Activated T-cell treated with anti-CD3 and anti-CD28 coated beads, Interleukin-2, amount 50 U/mL, for 72 hours (primary cell): Measurements from ENCODE around the gene SLC2A6. TPM values are rescaled to one million over a fixed set of nuclear protein-coding genes. Genes with fewer than 3 reads are reported as not detected.

Experiments used
- ATAC-seq, 2 donors: fragments of 150-1000 bp; cut with Tn5 transposase; replicated peaks in 1 of 2; 2 replicates each; pipeline ENCODE4 v1.10.0; 2021; ENCODE audit warnings: moderate library complexity in 2 of 2, mild to moderate bottlenecking in 1 of 2
- DNase-seq, 2 donors: peaks; one replicate each; pipeline ENCODE4 v3.0.0; 2021 to 2022; ENCODE audit warnings: mixed read lengths in 1 of 2
- H3K27ac Mint-ChIP-seq: one replicate; pipeline ENCODE4 v1.8.0; 2022; ENCODE audit warnings: mild to moderate bottlenecking, moderate library complexity, mixed read lengths
- H3K27me3 Mint-ChIP-seq: one replicate; pipeline ENCODE4 v1.8.0; 2022; ENCODE audit warnings: low read depth, mixed read lengths
- H3K36me3 Mint-ChIP-seq, 2 donors: one replicate each; pipeline ENCODE4 v1.8.0; 2022; ENCODE audit warnings: mixed read lengths in 2 of 2, mild to moderate bottlenecking in 1 of 2; ENCODE audit not compliant: insufficient read depth in 2 of 2
- H3K4me1 Mint-ChIP-seq: one replicate; pipeline ENCODE4 v1.8.0; 2022; ENCODE audit warnings: low read depth, mixed read lengths
- H3K4me3 Mint-ChIP-seq, 2 donors: one replicate each; pipeline ENCODE4 v1.8.0; 2022; ENCODE audit warnings: mild to moderate bottlenecking in 2 of 2, mixed read lengths in 2 of 2, moderate library complexity in 2 of 2
- H3K9me3 Mint-ChIP-seq, 2 donors: one replicate each; pipeline ENCODE4 v1.8.0; 2022; ENCODE audit warnings: mixed read lengths in 2 of 2
- total RNA-seq, 2 donors: library from RNA; stranded (reverse); gene quantifications; one replicate each; pipeline ENCODE4 v1.2.3, GENCODE V29; 2022

The SLC2A6 gene
- total RNA-seq, 2 donors from 2014 or later, result 2.0 to 2.6 TPM

DNA sequence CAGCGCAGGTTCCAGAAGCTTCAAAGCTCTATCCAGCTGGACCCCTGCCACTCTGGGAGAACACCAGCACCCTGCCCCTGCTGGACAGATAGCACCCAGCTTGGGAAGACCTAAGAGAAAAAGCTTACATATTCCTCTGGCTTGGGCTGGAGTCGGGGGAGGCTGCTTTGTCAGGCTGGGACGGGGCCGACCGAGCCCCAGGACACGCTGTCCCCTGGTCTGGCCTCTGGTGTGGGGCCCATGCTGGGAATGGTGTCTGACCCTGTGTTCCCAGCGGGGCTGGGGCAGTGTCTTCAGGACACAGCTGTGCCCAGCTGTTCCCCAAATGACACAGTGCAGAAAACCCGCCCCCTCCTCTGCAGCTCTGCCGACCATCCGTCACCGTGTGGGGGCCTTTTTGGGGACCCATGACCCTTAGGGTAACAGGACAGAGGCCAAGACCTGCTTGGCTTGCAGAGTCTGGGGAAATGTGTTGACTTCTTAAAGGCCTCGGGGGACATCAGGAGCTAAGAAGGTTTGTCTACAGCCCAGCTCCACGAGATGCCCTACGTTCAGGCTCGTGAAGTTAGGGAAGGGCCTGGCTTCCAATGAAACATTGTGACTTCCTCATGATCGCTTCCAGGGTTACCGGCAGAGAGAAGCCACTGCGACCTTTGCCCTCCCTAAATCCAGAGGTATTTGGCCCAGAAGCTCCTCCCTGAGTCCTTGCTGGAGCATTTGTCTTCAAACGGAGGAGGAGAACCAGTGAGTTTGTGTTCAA, 20.4 kb upstream of the SLC2A6 start:
- Mint-ChIP-seq H3K4me3 (no peak overlapping the region), H3K27me3 (no peaks in the 10 kb centered on the region), H3K9me3 (peaks cover 15% of the 10 kb centered on the region in 2 donors), H3K27ac (no peak overlapping the region), H3K4me1 (no peaks in the 10 kb centered on the region), H3K36me3 (peaks cover 8 to 9% of the 10 kb centered on the region in 2 donors)
- DNase-seq, result no peak
- ATAC-seq, result no peak

DNA sequence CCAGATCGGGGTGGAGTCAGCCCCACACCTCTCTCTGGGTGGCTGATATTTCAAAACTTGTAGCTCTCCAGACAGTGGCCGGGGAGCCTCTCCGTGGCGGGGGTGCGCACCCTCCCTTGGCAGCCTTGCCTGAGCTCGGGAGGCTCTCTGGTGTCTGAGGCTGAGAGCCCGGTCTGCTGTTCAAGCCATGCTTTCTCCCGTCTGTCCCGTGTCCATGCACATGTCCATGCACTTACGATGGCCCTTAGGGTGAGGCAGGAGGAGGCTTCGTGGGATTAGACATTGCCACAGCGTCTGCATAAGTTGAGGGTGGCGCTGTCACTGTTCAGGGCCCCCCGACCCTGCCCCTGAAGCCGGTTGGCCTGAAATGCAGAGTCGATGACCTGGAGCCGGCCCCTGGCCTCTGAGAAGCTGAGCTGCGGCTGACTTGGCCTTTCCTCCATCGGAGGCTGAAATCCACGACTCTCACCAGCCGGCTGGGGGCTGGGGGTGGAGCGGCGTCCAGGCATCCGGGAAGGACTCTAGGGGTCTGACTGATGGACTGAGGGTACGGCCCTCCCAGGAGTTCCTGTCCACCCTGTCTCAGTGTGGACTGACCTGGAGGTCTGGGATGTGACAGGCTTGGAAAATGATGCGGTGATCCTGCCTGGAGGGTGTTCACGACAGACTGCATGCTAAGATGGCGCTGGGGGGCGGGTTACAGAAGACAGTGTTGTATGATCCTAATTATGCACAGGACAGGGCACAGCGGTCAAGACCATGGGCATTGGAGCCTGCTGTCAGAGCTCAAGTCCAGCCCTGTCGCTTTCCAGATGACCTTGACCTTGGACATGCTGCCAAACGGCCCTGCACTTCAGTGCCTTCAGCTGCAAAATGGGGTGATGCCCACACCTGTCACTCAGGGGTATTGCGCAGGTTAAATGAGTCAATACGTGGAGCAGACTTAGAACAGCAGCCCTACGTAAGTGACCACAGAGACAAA, 18.3 kb upstream of the SLC2A6 start:
- no peak overlapping the region for H3K27ac Mint-ChIP-seq
- ATAC-seq, result no peak
- H3K36me3 Mint-ChIP-seq, result peaks cover 5 to 6% of the 10 kb centered on the region in 2 donors
- peaks cover 9% of the 10 kb centered on the region in 2 donors for H3K9me3 Mint-ChIP-seq
- no peaks in the 10 kb centered on the region for H3K27me3 Mint-ChIP-seq
- no peaks in the 10 kb centered on the region for H3K4me1 Mint-ChIP-seq
- no peak for DNase-seq
- no peak overlapping the region for H3K4me3 Mint-ChIP-seq

DNA sequence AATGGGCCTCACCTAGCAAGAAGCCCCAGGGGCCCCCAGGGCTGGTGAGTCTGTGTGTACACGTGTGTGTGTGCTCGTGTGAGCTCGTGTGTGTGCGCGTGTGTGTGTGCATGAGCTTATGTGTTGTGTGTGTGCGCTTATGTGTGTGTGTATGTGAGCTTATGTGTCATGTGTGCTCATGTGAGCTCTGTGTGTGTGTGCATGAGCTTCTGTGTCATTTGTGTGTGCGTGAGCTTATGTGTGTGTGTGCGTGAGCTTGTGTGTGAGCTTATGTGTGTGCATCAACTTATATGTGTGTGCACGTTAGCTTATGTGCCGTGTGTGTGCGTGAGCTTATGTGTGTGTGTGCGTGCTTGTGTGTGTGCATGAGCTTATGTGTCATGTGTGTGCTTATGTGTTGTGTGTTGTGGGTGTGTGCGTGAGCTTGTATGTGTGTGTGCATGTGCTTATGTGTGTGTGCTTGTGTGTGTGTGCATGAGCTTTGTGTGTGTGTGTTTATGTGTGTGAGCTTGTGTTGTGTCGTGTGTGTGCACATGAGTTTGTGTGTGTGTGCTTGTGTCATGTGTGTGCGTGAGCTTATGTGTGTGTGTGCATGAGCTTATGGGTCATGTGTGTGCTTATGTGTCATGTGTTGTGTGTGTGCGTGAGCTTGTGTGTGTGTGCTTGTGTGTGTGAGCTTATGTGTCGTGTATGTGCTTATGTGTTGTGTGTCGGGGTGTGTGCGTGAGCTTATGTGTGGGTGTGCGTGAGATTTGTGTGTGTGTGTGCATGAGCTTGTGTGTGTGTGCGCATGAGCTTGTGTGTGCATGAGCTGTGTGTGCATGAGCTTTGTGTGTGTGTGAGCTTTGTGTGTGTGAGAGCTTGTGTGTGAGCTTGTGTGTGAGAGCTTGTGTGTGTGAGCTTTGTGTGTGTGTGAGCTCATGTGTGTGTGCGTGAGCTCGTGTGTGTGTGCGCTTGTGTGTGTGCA, 16.7 kb upstream of the SLC2A6 start:
- no peak for ATAC-seq

DNA sequence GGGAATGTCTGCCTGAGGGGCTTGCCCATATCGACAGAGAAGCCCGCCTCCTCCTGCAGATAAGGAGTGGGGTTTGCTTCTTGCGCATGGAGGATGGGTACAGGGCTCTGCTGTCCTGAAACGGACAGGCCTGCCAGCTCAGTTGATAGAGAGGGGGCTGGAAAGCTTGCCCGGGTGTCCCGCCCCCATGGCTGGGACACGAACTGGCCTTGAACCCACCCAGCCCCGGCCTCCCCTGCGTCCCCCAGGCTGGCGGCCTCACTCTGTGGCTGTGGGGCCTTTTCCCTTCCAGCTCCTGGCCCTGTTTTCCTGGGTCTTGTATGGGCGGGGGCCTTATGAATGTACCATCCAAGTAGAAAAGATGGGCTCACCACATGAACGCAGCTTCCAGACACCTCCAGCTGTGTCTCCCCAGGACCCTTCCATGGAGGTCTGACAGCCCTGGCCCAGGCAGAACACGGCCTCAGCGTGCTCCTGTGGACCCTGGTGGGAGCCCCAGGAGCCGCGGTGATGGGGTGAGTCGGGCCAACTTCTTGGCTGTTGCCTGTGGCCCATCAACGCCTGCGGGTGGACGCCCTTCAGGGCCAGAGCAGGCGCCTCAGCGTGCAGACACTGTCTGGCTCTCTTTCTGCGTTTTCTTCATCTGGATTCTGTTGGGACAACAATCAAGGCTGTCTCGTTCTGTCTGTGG, 15.9 kb upstream of the SLC2A6 start:
- Mint-ChIP-seq H3K4me3 (no peak overlapping the region), H3K27me3 (no peaks in the 10 kb centered on the region), H3K27ac (no peak overlapping the region), H3K36me3 (no peaks in the 10 kb centered on the region), H3K4me1 (no peaks in the 10 kb centered on the region), H3K9me3 (no peaks in the 10 kb centered on the region)
- no peak for ATAC-seq
- DNase-seq, result no peak

More for the DNA sequence above, 16.7 kb upstream of the SLC2A6 start:
- DNase-seq, result no peak
- no peak overlapping the region for H3K4me3 Mint-ChIP-seq
- no peaks in the 10 kb centered on the region for H3K9me3 Mint-ChIP-seq
- no peaks in the 10 kb centered on the region for H3K4me1 Mint-ChIP-seq
- no peak overlapping the region for H3K27ac Mint-ChIP-seq
- H3K27me3 Mint-ChIP-seq, result no peaks in the 10 kb centered on the region
- no peaks in the 10 kb centered on the region for H3K36me3 Mint-ChIP-seq

- Mint-ChIP-seq H3K4me3 (no peak overlapping the region), H3K27me3 (no peaks in the 10 kb centered on the region), H3K27ac (no peak overlapping the region), H3K4me1 (no peaks in the 10 kb centered on the region), H3K9me3 (no peaks in the 10 kb centered on the region), H3K36me3 (no peaks in the 10 kb centered on the region)
- DNase-seq (no peak), ATAC-seq (no peak)
Measured at GRCh38 chr9:133493845-133494540, 15.1 kb upstream of the SLC2A6 start.

GRCh38 chr9:133493428-133493827, 14.5 kb upstream of the SLC2A6 start:
- no peak for ATAC-seq
- H3K4me1 Mint-ChIP-seq, result no peaks in the 10 kb centered on the region
- H3K36me3 Mint-ChIP-seq, result no peaks in the 10 kb centered on the region
- H3K4me3 Mint-ChIP-seq, result no peak overlapping the region
- no peaks in the 10 kb centered on the region for H3K27me3 Mint-ChIP-seq
- no peaks in the 10 kb centered on the region for H3K9me3 Mint-ChIP-seq
- no peak overlapping the region for H3K27ac Mint-ChIP-seq
- DNase-seq, result no peak

- Mint-ChIP-seq H3K27me3 (no peaks in the 10 kb centered on the region), H3K4me1 (no peaks in the 10 kb centered on the region), H3K4me3 (no peak overlapping the region), H3K36me3 (no peaks in the 10 kb centered on the region), H3K27ac (no peak overlapping the region), H3K9me3 (no peaks in the 10 kb centered on the region)
- DNase-seq (no peak), ATAC-seq (no peak)
Measured at GRCh38 chr9:133492061-133493021, 13.4 kb upstream of the SLC2A6 start.

GRCh38 chr9:133491656-133491925, 12.7 kb upstream of the SLC2A6 start:
- Mint-ChIP-seq H3K27ac (no peak overlapping the region), H3K4me1 (peaks cover under 1% of the 10 kb centered on the region), H3K27me3 (no peaks in the 10 kb centered on the region), H3K36me3 (no peaks in the 10 kb centered on the region), H3K9me3 (no peaks in the 10 kb centered on the region), H3K4me3 (no peak overlapping the region)
- DNase-seq, result no peak
- ATAC-seq, result no peak

DNA sequence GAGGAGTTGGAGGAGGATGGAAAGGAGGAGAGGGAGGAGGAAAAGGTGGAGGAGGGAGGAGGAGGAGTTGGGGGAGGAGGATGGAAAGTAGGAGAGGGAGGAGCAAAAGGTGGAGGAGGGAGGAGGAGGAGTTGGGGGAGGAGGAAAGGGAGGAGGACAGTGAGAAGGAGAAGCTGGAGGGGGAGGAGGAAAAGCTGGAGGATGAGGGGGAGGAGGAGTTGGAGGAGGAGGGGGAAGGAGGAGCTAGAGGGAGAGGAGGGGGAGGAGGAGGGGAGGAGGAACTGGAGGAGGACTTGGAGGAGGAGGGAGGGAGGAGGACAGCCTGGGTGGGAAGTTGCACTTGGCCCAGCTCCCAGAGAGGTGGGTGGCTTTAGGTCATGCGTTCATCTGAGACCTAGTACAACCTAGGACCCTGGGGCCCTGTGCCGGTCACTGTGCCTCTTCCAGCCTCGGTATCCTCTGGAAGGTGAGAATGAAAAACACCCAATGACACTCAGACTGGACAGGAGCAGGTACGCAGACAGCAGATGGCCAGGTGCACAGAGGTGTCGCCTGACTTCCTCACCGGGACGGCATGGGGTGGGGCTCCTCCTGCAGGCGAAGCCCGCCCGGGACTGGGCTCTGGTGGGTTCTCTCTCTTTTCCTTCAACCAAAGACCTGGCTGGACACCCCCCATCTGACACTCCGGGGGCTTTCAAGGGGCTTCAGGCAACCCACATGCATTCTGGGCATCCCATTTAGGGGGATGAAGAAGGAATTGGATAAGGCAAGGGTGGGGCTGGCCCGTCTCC, 12.2 kb upstream of the SLC2A6 start:
- no peak overlapping the region for H3K4me3 Mint-ChIP-seq
- H3K27ac Mint-ChIP-seq, result no peak overlapping the region
- peaks cover 6% of the 10 kb centered on the region for H3K4me1 Mint-ChIP-seq
- H3K36me3 Mint-ChIP-seq, result no peaks in the 10 kb centered on the region
- ATAC-seq (no peak), DNase-seq (no peak)
- H3K27me3 Mint-ChIP-seq, result no peaks in the 10 kb centered on the region
- no peaks in the 10 kb centered on the region for H3K9me3 Mint-ChIP-seq

DNA sequence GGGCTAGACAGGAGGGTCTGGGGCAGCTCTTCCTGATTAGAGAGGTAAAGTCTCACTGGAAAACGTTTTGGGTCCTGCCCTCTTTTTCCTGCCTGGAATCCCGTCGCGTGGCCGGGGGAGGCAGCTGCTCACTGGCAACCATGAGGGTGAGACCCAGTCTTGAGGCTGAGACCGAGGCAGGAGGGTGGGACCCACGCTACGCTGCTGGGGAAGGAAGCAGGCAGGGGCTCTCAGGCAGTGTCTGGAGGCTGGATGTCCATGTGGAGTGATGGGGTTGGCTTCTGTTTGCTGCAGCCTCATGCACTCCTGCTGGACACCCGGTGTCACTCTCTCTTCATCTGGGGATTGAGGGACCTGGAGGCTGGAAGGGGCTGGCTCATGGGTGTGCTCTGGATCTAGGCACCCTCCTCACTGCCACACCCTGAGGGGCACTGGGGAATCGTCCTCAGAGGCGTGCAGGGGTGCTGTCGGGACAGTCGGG, 11.3 kb upstream of the SLC2A6 start:
- no peaks in the 10 kb centered on the region for H3K9me3 Mint-ChIP-seq
- no peak for DNase-seq
- peaks cover 9% of the 10 kb centered on the region for H3K4me1 Mint-ChIP-seq
- ATAC-seq, result no peak
- H3K27ac Mint-ChIP-seq, result no peak overlapping the region
- no peak overlapping the region for H3K4me3 Mint-ChIP-seq
- no peaks in the 10 kb centered on the region for H3K27me3 Mint-ChIP-seq
- H3K36me3 Mint-ChIP-seq, result no peaks in the 10 kb centered on the region
